ENCODE data around the gene KATNA1. TPM values are rescaled to one million over a fixed set of nuclear protein-coding genes. Genes with fewer than 3 reads are reported as not detected.
"Not testable (repeated sequence)": the region's sequence is repeated elsewhere in the genome, so short reads cannot be mapped to it uniquely, and the experiment has no call there.

KATNA1 gene
- total RNA-seq, 2 donors from 2014 or later = 4.3 to 8.8 TPM

DNA sequence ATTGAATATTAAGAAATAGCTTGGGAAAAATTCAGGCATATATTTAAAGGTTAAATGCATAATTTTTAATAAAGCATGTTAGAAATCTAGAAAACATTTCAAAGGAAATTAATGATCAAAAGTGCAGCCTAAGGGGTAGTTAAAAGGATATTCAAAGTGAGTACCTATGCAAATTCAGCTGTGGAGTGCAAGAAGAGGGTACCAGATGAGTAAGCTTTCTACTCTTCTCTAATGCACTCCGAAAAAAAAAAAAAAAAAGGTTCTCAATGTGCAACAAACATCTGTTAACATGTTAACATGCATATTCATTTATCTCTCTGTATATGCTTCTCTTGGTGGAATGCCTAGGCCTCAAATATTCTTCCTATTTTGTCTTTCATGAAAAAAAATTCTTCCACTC is 32.0 kb upstream of the KATNA1 start:
- H3K27ac ChIP-seq = no peak overlapping the region
- no peak overlapping the region for H3K4me3 ChIP-seq
- peaks cover 0 to 15% of the 10 kb centered on the region in 2 donors for H3K36me3 ChIP-seq (replicated peaks in 1 of 2; ENCODE audit: insufficient read depth in 1 of 2, low read depth in 2 of 2)
- intact Hi-C loops (cut with DNase I) = no loop called here
- ATAC-seq (no peak), DNase-seq (no peak)
- H3K27me3 ChIP-seq = no peaks in the 10 kb centered on the region
- TF ChIP-seq POLR2A (IDR thresholded peaks at IDR 0.05) = no peak
- TF ChIP-seq, protein P1, sequence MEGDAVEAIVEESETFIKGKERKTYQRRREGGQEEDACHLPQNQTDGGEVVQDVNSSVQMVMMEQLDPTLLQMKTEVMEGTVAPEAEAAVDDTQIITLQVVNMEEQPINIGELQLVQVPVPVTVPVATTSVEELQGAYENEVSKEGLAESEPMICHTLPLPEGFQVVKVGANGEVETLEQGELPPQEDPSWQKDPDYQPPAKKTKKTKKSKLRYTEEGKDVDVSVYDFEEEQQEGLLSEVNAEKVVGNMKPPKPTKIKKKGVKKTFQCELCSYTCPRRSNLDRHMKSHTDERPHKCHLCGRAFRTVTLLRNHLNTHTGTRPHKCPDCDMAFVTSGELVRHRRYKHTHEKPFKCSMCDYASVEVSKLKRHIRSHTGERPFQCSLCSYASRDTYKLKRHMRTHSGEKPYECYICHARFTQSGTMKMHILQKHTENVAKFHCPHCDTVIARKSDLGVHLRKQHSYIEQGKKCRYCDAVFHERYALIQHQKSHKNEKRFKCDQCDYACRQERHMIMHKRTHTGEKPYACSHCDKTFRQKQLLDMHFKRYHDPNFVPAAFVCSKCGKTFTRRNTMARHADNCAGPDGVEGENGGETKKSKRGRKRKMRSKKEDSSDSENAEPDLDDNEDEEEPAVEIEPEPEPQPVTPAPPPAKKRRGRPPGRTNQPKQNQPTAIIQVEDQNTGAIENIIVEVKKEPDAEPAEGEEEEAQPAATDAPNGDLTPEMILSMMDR (IDR thresholded peaks at IDR 0.05) = no peak
- no peaks in the 10 kb centered on the region for H3K9me3 ChIP-seq
- 62 to 65% methylated on average over 1 of the region's 1 CpG for WGBS, 2 donors
- no peaks in the 10 kb centered on the region for H3K4me1 ChIP-seq

DNA sequence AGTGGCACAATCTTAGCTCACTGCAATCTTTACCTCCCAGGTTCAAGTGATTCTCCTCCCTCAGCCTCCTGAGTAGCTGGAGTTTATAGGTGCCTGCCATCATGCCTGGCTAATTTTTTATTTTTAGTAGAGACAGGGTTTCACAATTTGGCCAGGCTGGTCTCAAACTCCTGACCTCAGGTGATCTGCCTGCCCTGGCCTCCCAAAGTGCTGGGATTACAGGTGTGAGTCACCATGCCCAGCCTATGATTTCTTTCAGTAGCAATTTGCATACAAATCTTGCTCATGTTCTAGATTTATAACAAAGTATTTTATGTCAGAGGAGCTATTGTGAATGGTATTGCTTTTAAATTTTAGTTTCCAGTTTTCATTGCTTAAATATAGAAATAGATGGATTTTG is 23.8 kb upstream of the KATNA1 start:
- intact Hi-C loops (cut with DNase I); H3K27ac ChIP-seq: not testable (repeated sequence)

DNA sequence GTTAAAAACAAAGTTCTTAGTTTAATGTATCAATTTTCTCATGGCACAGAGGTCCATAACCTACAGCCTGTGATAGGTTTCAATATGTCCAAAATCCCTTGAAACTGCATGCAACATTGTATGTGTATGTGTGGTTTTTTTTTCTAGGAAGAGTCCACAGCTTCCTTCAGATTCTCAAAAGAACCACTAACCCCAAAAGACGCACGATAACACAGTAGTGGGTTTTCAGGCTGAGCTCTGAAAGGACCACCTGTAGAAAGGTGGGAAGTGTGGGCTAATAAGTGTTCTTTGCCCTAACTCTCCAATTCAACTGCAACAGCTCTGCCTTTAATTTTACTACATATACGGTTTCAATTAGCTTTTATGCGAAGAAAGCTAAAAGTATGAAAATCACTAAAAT is 11.5 kb upstream of the KATNA1 start:
- Histone ChIP-seq H3K27me3 (no peaks in the 10 kb centered on the region), H3K9me3 (no peaks in the 10 kb centered on the region), H3K36me3 (replicated peaks in 1 of 2; ENCODE audit: insufficient read depth in 1 of 2, low read depth in 2 of 2) (peaks cover 10 to 20% of the 10 kb centered on the region in 2 donors), H3K4me1 (no peaks in the 10 kb centered on the region), H3K27ac (no peak overlapping the region), H3K4me3 (no peak overlapping the region)
- intact Hi-C loops (cut with DNase I) = no loop called here
- no peak for DNase-seq
- WGBS, 2 donors = 94 to 96% methylated on average over 4 of the region's 4 CpGs
- ATAC-seq = no peak
- TF ChIP-seq, protein P1 (IDR thresholded peaks at IDR 0.05) = no peak
- TF ChIP-seq POLR2A (IDR thresholded peaks at IDR 0.05) = no peak

More for the DNA sequence above, 23.8 kb upstream of the KATNA1 start:
- not testable (repeated sequence) for H3K9me3 ChIP-seq, DNase-seq, H3K27me3 ChIP-seq, ATAC-seq, H3K4me1 ChIP-seq, H3K4me3 ChIP-seq
- H3K36me3 ChIP-seq (replicated peaks in 1 of 2; ENCODE audit: insufficient read depth in 1 of 2, low read depth in 2 of 2) = peaks cover 0 to 21% of the 10 kb centered on the region in 2 donors

DNA sequence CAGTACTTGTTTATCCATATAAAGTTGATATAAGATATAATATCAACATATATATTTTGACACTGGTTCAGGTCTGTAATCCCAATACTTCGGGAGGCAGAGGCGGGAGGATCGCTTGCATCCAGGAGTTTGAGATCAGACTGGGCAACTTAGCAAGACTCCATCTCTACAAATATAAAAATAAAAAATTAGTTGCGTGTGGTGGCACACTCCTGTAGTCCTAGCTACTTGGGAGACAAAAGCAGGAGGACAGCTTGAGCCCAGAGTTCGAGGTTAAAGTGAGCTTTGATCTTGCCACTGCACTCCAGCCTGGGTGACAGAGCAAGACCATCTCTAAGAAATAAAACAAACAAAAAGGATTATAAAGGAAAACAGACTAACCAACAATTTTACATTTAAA is 8.9 kb upstream of the KATNA1 start:
- TF ChIP-seq, protein P1 (IDR thresholded peaks at IDR 0.05) = no peak
- TF ChIP-seq POLR2A (IDR thresholded peaks at IDR 0.05) = no peak
- peaks cover 3 to 9% of the 10 kb centered on the region in 2 donors for H3K36me3 ChIP-seq (replicated peaks in 1 of 2; ENCODE audit: insufficient read depth in 1 of 2, low read depth in 2 of 2)
- H3K9me3 ChIP-seq = no peaks in the 10 kb centered on the region
- DNase-seq (no peak), ATAC-seq (no peak)
- intact Hi-C loops (cut with DNase I) = no loop called here
- no peak overlapping the region for H3K4me3 ChIP-seq
- 94 to 98% methylated on average over 5 of the region's 5 CpGs for WGBS, 2 donors
- H3K27ac ChIP-seq = no peak overlapping the region
- H3K4me1 ChIP-seq = no peaks in the 10 kb centered on the region
- H3K27me3 ChIP-seq = no peaks in the 10 kb centered on the region

DNA sequence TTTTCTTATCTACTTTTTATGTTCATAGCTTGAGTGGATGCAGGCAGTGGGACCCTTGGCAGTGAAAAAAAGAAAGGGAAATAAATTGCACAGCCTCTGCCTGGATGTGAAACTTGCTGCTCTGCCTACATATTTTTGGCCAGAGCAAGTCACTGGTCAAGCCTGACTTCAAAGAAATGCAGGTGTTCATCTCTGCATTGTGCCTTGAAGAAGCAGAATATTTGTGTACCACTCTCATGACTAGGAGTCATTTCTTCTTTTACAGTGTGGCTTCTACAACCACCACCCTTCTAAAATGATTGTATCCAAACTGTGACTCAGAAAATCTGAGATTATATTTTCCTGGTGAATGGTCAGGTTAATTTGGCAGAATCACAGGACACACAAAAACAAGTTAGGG is 2.5 kb upstream of the KATNA1 start:
- Histone ChIP-seq H3K4me3 (no peak overlapping the region), H3K27ac (no peak overlapping the region), H3K9me3 (no peaks in the 10 kb centered on the region), H3K27me3 (no peaks in the 10 kb centered on the region), H3K4me1 (peaks cover 9% of the 10 kb centered on the region), H3K36me3 (replicated peaks in 1 of 2; ENCODE audit: insufficient read depth in 1 of 2, low read depth in 2 of 2) (no peaks in the 10 kb centered on the region)
- no peak for ATAC-seq
- TF ChIP-seq, protein P1 (IDR thresholded peaks at IDR 0.05) = no peak
- TF ChIP-seq POLR2A (IDR thresholded peaks at IDR 0.05) = no peak
- no peak for DNase-seq
- intact Hi-C loops (cut with DNase I) = no loop called here

Data from body of pancreas (tissue), 4 donors.